GM12878 (cell line): Measurements from ENCODE around the gene BRI3BP. TPM values are rescaled to one million over a fixed set of nuclear protein-coding genes. Genes with fewer than 3 reads are reported as not detected.
"Not testable (repeated sequence)": the region's sequence is repeated elsewhere in the genome, so short reads cannot be mapped to it uniquely, and the experiment has no call there.

Experiments used
- ATAC-seq: fragments of 200-7000 bp; cut with Tn5 transposase; 3 replicates; pipeline ENCODE4 v1.9.1; 2020; ENCODE audit warnings: mild to moderate bottlenecking, moderate library complexity
- BruUV-seq: library from RNA; stranded (reverse); fragments of 400-500 nt; replicated peaks from 2 replicates; lab custom pipeline; 2021; lab: Mats Ljungman, UMichigan
- CTCF ChIA-PET: fragments of 300-600 bp; sonication (Branson Sonifier 250); formaldehyde crosslinking; extraction: SDS; loops from one replicate; lab custom pipeline; 2021; ENCODE audit warnings: inconsistent platforms; lab: Yijun Ruan, JAX
- POLR2A ChIA-PET: fragments of 350-600 bp; formaldehyde crosslinking; extraction: SDS; loops from one replicate; lab custom pipeline; 2021; ENCODE audit warnings: inconsistent platforms; lab: Charles Lee
- RAD21 ChIA-PET: fragments of 300-600 bp; sonication (Branson Sonifier 250); formaldehyde crosslinking; loops from one replicate; lab custom pipeline; 2023; ENCODE audit warnings: antibody characterized with exemption; ENCODE audit not compliant: unreplicated experiment; lab: Charles Lee
- SMC1A ChIA-PET: fragments of 300-600 bp; sonication (Branson Sonifier 250); formaldehyde crosslinking; loops from one replicate; lab custom pipeline; 2023; ENCODE audit not compliant: unreplicated experiment, uncharacterized antibody; lab: Charles Lee
- DNase-seq: peaks from one replicate; pipeline ENCODE4 v3.0.0-alpha.2; 2011; ENCODE audit warnings: low read depth, low spot score
- FAIRE-seq: peaks from 3 replicates; lab custom pipeline; 2011; peaks lifted over from hg19 to GRCh38; lab: Jason Lieb, UNC
- H2AFZ ChIP-seq: 2 replicates; pipeline ENCODE4 v1.6.0; 2011; ENCODE audit warnings: low read depth, low read length, control low read depth; ENCODE audit not compliant: control insufficient read depth
- H3K27ac ChIP-seq: 2 replicates; pipeline ENCODE4 v1.5.1; 2011; ENCODE audit warnings: control low read depth; ENCODE audit not compliant: control insufficient read depth, insufficient read depth
- H3K27me3 ChIP-seq, 2 experiments: replicated peaks in 1 of 2; 2 replicates each; pipeline versions ENCODE4 v1.6.0 to v1.6.1; 2011; ENCODE audit warnings: low read length in 1 of 2; ENCODE audit not compliant: control insufficient read depth in 2 of 2, insufficient read depth in 2 of 2
- H3K36me3 ChIP-seq, 2 experiments: 2 replicates each; pipeline ENCODE4 v1.5.1; 2011; ENCODE audit warnings: low read length in 1 of 2; ENCODE audit not compliant: control insufficient read depth in 2 of 2, insufficient read depth in 2 of 2
- H3K4me1 ChIP-seq: 2 replicates; pipeline ENCODE4 v1.6.1; 2011; ENCODE audit warnings: mild to moderate bottlenecking, low read length, moderate library complexity, mixed read lengths; ENCODE audit not compliant: control insufficient read depth, insufficient read depth
- H3K4me2 ChIP-seq: 2 replicates; pipeline ENCODE4 v1.6.0; 2011; ENCODE audit warnings: control low read depth; ENCODE audit not compliant: control insufficient read depth, insufficient read depth
- H3K4me3 ChIP-seq: fragments of 200-600 bp; sonication (generic); 2 replicates; pipeline ENCODE4 v1.5.1; 2016
- H3K79me2 ChIP-seq: 2 replicates; pipeline ENCODE4 v1.6.0; 2011; ENCODE audit warnings: low read length; ENCODE audit not compliant: control insufficient read depth, insufficient read depth
- H3K9ac ChIP-seq: 2 replicates; pipeline ENCODE4 v1.8.0; 2011; ENCODE audit warnings: low read length, control low read depth, mixed read lengths; ENCODE audit not compliant: control insufficient read depth, insufficient read depth
- H3K9me3 ChIP-seq: replicated peaks from 3 replicates; pipeline ENCODE4 v1.5.1; 2011; ENCODE audit warnings: mild to moderate bottlenecking, low read length; ENCODE audit not compliant: control insufficient read depth, insufficient read depth
- H4K20me1 ChIP-seq: 2 replicates; pipeline ENCODE4 v1.6.0; 2011; ENCODE audit not compliant: control insufficient read depth, insufficient read depth
- EP300 ChIP-seq, 2 experiments: fragments of 150-350 bp in 1 of 2; IDR thresholded peaks; 2 replicates each; pipeline ENCODE4 v1.6.1; 2011 to 2012; ENCODE audit warnings: low read depth in 2 of 2, low read length in 2 of 2, borderline replicate concordance in 1 of 2, improper control_type of control experiment in 1 of 2, inconsistent platforms in 1 of 2; ENCODE audit not compliant: control insufficient read depth in 1 of 2
- SMAD5 ChIP-seq: IDR thresholded peaks from 2 replicates; pipeline ENCODE4 v1.6.1; 2016; ENCODE audit warnings: antibody characterized with exemption, low read depth
- WGBS: methylation state at CpG from one replicate; pipeline ENCODE4 v1.1.6; 2016; ENCODE audit warnings: low lambda C conversion rate; ENCODE audit not compliant: insufficient replicate concordance, insufficient coverage; ENCODE audit errors: missing lambda C conversion rate; 5-methylcytosine and 5-hydroxymethylcytosine counted together
- in situ Hi-C: fragments of 300-500 bp; cut with MboI; formaldehyde crosslinking; loops from 9 replicates; pipeline ENCODE4 v1.14.3; 2018; ENCODE audit warnings: mixed read lengths
- intact Hi-C: fragments of 100-400 bp; cut with micrococcal nuclease; formaldehyde crosslinking; loops from one replicate; pipeline ENCODE4 v1.14.2; 2022; ENCODE audit not compliant: unreplicated experiment
- polyA plus RNA-seq, 11 experiments: library from polyadenylated mRNA; depleted of rRNA in 4 of 11; unstranded in 6 of 11; stranded (reverse) in 5 of 11; fragments of >200 nt; fragmentation: Nextera tagmentation in 4 of 11; fragmentation: Illumina TruSeq in 1 of 11; extraction: Ambion mirVana in 4 of 11; extraction: Trizol in 1 of 11; gene quantifications; 1 replicate in 1 of 11; 2 replicates in 10 of 11; pipeline versions ENCODE4 v1.2.1 to v1.2.3, GENCODE V29; 2011 to 2016; ENCODE audit warnings: inconsistent platforms in 2 of 11, missing spikeins in 2 of 11, low read depth in 1 of 11
- total RNA-seq, 4 experiments: library from RNA; depleted of rRNA in 3 of 4; stranded (reverse); fragments of >200 nt in 3 of 4; fragmentation: Illumina TruSeq in 1 of 4; extraction: Trizol in 1 of 4; gene quantifications; 2 replicates each; pipeline versions ENCODE4 v1.2.1 to v1.2.3, GENCODE V29; 2013 to 2021
- TF ChIP-seq, protein P1 (sequence below): fragments of 450-650 bp; formaldehyde crosslinking; IDR thresholded peaks from 2 replicates; pipeline ENCODE4 v1.4.0; 2020; ENCODE audit warnings: mild to moderate bottlenecking, moderate library complexity
- TF ChIP-seq, protein P2 (sequence below): IDR thresholded peaks from 2 replicates; pipeline ENCODE4 v1.6.1; 2012; ENCODE audit warnings: low read depth, low read length, improper control_type of control experiment

Gene BRI3BP
- total and polyA plus RNA-seq, 10 of the 15 experiments (the other 5 are each of a cell fraction or from before 2014, with no cell fraction given), result 11.5 to 37.0 (median 28.5) TPM

GRCh38 chr12:125028106-125028505, 34.7 kb downstream of the BRI3BP start (continued):
- TF ChIP-seq, protein P1, sequence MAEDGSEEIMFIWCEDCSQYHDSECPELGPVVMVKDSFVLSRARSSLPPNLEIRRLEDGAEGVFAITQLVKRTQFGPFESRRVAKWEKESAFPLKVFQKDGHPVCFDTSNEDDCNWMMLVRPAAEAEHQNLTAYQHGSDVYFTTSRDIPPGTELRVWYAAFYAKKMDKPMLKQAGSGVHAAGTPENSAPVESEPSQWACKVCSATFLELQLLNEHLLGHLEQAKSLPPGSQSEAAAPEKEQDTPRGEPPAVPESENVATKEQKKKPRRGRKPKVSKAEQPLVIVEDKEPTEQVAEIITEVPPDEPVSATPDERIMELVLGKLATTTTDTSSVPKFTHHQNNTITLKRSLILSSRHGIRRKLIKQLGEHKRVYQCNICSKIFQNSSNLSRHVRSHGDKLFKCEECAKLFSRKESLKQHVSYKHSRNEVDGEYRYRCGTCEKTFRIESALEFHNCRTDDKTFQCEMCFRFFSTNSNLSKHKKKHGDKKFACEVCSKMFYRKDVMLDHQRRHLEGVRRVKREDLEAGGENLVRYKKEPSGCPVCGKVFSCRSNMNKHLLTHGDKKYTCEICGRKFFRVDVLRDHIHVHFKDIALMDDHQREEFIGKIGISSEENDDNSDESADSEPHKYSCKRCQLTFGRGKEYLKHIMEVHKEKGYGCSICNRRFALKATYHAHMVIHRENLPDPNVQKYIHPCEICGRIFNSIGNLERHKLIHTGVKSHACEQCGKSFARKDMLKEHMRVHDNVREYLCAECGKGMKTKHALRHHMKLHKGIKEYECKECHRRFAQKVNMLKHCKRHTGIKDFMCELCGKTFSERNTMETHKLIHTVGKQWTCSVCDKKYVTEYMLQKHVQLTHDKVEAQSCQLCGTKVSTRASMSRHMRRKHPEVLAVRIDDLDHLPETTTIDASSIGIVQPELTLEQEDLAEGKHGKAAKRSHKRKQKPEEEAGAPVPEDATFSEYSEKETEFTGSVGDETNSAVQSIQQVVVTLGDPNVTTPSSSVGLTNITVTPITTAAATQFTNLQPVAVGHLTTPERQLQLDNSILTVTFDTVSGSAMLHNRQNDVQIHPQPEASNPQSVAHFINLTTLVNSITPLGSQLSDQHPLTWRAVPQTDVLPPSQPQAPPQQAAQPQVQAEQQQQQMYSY (CRISPR knock-in tag), result no peak
- no peak for TF ChIP-seq EP300 (IDR thresholded peaks at IDR 0.05; ENCODE audit: borderline replicate concordance in 1 of 2, control insufficient read depth in 1 of 2, low read depth in 2 of 2, low read length in 2 of 2)
- TF ChIP-seq, protein P2, sequence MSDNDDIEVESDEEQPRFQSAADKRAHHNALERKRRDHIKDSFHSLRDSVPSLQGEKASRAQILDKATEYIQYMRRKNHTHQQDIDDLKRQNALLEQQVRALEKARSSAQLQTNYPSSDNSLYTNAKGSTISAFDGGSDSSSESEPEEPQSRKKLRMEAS, result no peak

DNA sequence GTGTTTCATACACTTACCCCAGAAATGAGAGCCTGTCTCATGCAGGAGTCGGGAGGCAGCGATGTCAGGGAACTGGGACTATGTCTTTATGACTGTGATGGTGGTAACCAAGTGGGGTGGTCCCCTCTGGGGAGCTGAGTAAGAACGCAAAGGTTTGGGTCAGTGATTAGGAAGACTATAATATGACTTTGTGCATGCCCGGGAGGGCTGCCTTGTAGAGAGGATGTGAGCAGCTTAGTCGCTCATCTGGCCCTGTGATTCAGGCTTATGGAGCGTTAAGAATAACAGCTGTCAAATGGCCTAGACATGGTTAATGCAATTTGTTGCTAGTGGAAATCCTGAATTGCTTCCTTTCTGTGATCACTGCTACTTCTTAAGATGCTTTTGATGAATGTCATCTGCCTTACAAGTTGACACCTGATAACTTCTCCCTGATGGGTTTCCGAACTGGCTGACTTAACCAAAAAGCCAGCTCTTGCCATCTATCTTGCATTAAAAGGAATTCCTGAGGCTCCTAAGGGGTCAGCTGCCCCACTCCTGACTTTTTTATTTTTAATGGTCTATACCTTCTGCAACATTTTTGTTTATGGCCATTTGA, 36.4 kb downstream of the BRI3BP start:
- H3K27me3 ChIP-seq, result no peaks in the 10 kb centered on the region
- no peak overlapping the region for H3K4me3 ChIP-seq
- ATAC-seq, result peak; percentile 42
- H4K20me1 ChIP-seq, result no peaks in the 10 kb centered on the region
- in situ Hi-C loops (no loop called here), intact Hi-C loops (no loop called here)
- no peak overlapping the region for H3K9ac ChIP-seq
- peaks cover 3 to 10% of the 10 kb centered on the region in 2 experiments for H3K36me3 ChIP-seq
- 5% methylated on average over 7 of the region's 7 CpGs for WGBS
- no peak for TF ChIP-seq SMAD5
- CTCF ChIA-PET, result no interaction called here
- RAD21 ChIA-PET, result no interaction called here
- no peaks in the 10 kb centered on the region for H3K79me2 ChIP-seq
- SMC1A ChIA-PET, result no interaction called here
- no peak overlapping the region for H3K27ac ChIP-seq
- no TSS peak for BruUV-seq
- DNase-seq, result no peak
- H2AFZ ChIP-seq, result no peak overlapping the region
- FAIRE-seq, result no peak
- POLR2A ChIA-PET, result no interaction called here
- no peaks in the 10 kb centered on the region for H3K9me3 ChIP-seq
- no peak overlapping the region for H3K4me2 ChIP-seq
- H3K4me1 ChIP-seq, result no peaks in the 10 kb centered on the region

GRCh38 chr12:125031471-125031870, 38.0 kb downstream of the BRI3BP start:
- H3K4me1 ChIP-seq, H3K27me3 ChIP-seq, POLR2A ChIA-PET, H3K9ac ChIP-seq, FAIRE-seq, H3K36me3 ChIP-seq, H3K4me3 ChIP-seq, CTCF ChIA-PET, H3K79me2 ChIP-seq, DNase-seq, SMC1A ChIA-PET, H3K27ac ChIP-seq, H3K4me2 ChIP-seq, BruUV-seq, in situ Hi-C loops, intact Hi-C loops, H2AFZ ChIP-seq, ATAC-seq, H4K20me1 ChIP-seq, RAD21 ChIA-PET, H3K9me3 ChIP-seq: not testable (repeated sequence)
- 100% methylated on average over 8 of the region's 9 CpGs for WGBS
